ENCODE measurements around the gene CCBE1. TPM values are rescaled to one million over a fixed set of nuclear protein-coding genes. Genes with fewer than 3 reads are reported as not detected.
"Not testable (repeated sequence)": the region's sequence is repeated elsewhere in the genome, so short reads cannot be mapped to it uniquely, and the experiment has no call there.

Gene CCBE1
- total and polyA plus RNA-seq, 4 donors = 0.99 to 2.7 (median 1.9) TPM

GRCh38 chr18:59674186-59674902 lies 22.9 kb downstream of the CCBE1 start:
- H3K4me3 ChIP-seq (ENCODE audit: low read depth, low read length) = no peak overlapping the region
- 94% methylated on average over 2 of the region's 6 CpGs for WGBS (ENCODE audit: insufficient coverage)
- H3K9me3 ChIP-seq (ENCODE audit: control insufficient read depth, insufficient read depth, low read length) = no peaks in the 10 kb centered on the region
- DNase-seq (ENCODE audit: low read depth in 4 of 6, low spot score in 6 of 6) = no peak
- H3K4me1 ChIP-seq (ENCODE audit: control insufficient read depth, insufficient read depth, low read length) = peaks cover 10% of the 10 kb centered on the region
- no peak overlapping the region for H3K27ac ChIP-seq (ENCODE audit: low read depth, low read length)
- H3K36me3 ChIP-seq (ENCODE audit: control insufficient read depth, insufficient read depth, low read length) = no peaks in the 10 kb centered on the region
- no peaks in the 10 kb centered on the region for H3K27me3 ChIP-seq (ENCODE audit: control insufficient read depth, insufficient read depth, low read length)

- WGBS (ENCODE audit: insufficient coverage) = 57% methylated on average over 1 of the region's 1 CpG
- Histone ChIP-seq H3K36me3 (ENCODE audit: control insufficient read depth, insufficient read depth, low read length) (no peaks in the 10 kb centered on the region), H3K9me3 (ENCODE audit: control insufficient read depth, insufficient read depth, low read length) (no peaks in the 10 kb centered on the region), H3K27me3 (ENCODE audit: control insufficient read depth, insufficient read depth, low read length) (no peaks in the 10 kb centered on the region), H3K27ac (ENCODE audit: low read depth, low read length) (no peak overlapping the region), H3K4me1 (ENCODE audit: control insufficient read depth, insufficient read depth, low read length) (peaks cover 10% of the 10 kb centered on the region), H3K4me3 (ENCODE audit: low read depth, low read length) (no peak overlapping the region)
- DNase-seq (ENCODE audit: low read depth in 4 of 6, low spot score in 6 of 6) = peak in 5 of 6 donors; percentile 33 to 86 (median 53)
These were observed 24.9 kb downstream of the CCBE1 start for GRCh38 chr18:59672235-59672711.

GRCh38 chr18:59671551-59671950 lies 25.7 kb downstream of the CCBE1 start:
- no peaks in the 10 kb centered on the region for H3K9me3 ChIP-seq (ENCODE audit: control insufficient read depth, insufficient read depth, low read length)
- WGBS (ENCODE audit: insufficient coverage) = 43% methylated on average over 1 of the region's 1 CpG
- H3K4me1 ChIP-seq (ENCODE audit: control insufficient read depth, insufficient read depth, low read length) = peaks cover 10% of the 10 kb centered on the region
- H3K36me3 ChIP-seq (ENCODE audit: control insufficient read depth, insufficient read depth, low read length) = no peaks in the 10 kb centered on the region
- no peaks in the 10 kb centered on the region for H3K27me3 ChIP-seq (ENCODE audit: control insufficient read depth, insufficient read depth, low read length)
- DNase-seq (ENCODE audit: low read depth in 4 of 6, low spot score in 6 of 6) = peak in 1 of 6 donors; percentile 21
- no peak overlapping the region for H3K27ac ChIP-seq (ENCODE audit: low read depth, low read length)
- H3K4me3 ChIP-seq (ENCODE audit: low read depth, low read length) = no peak overlapping the region

- 92% methylated on average over 5 of the region's 6 CpGs for WGBS (ENCODE audit: insufficient coverage)
- H3K36me3 ChIP-seq (ENCODE audit: control insufficient read depth, insufficient read depth, low read length) = no peaks in the 10 kb centered on the region
- no peak overlapping the region for H3K4me3 ChIP-seq (ENCODE audit: low read depth, low read length)
- no peak overlapping the region for H3K27ac ChIP-seq (ENCODE audit: low read depth, low read length)
- H3K27me3 ChIP-seq (ENCODE audit: control insufficient read depth, insufficient read depth, low read length) = no peaks in the 10 kb centered on the region
- H3K4me1 ChIP-seq (ENCODE audit: control insufficient read depth, insufficient read depth, low read length) = peaks cover 10% of the 10 kb centered on the region
- DNase-seq (ENCODE audit: low read depth in 4 of 6, low spot score in 6 of 6) = no peak
- H3K9me3 ChIP-seq (ENCODE audit: control insufficient read depth, insufficient read depth, low read length) = no peaks in the 10 kb centered on the region
These were observed 27.2 kb downstream of the CCBE1 start for GRCh38 chr18:59669872-59670657.

- no CpG with 5 or more reads among the region's 4 CpGs for WGBS (ENCODE audit: insufficient coverage)
- H3K4me1 ChIP-seq (ENCODE audit: control insufficient read depth, insufficient read depth, low read length) = peaks cover 10% of the 10 kb centered on the region
- no peaks in the 10 kb centered on the region for H3K27me3 ChIP-seq (ENCODE audit: control insufficient read depth, insufficient read depth, low read length)
These were observed 29.7 kb downstream of the CCBE1 start for GRCh38 chr18:59667488-59667887.

GRCh38 chr18:59666007-59666402 lies 31.2 kb downstream of the CCBE1 start:
- H3K4me3 ChIP-seq (ENCODE audit: low read depth, low read length); DNase-seq (ENCODE audit: low read depth in 4 of 6, low spot score in 6 of 6); H3K27ac ChIP-seq (ENCODE audit: low read depth, low read length); H3K9me3 ChIP-seq (ENCODE audit: control insufficient read depth, insufficient read depth, low read length); H3K36me3 ChIP-seq (ENCODE audit: control insufficient read depth, insufficient read depth, low read length); H3K4me1 ChIP-seq (ENCODE audit: control insufficient read depth, insufficient read depth, low read length); H3K27me3 ChIP-seq (ENCODE audit: control insufficient read depth, insufficient read depth, low read length): not testable (repeated sequence)
- WGBS (ENCODE audit: insufficient coverage) = 82% methylated on average over 3 of the region's 9 CpGs

More at GRCh38 chr18:59667488-59667887, 29.7 kb downstream of the CCBE1 start:
- H3K27ac ChIP-seq (ENCODE audit: low read depth, low read length) = no peak overlapping the region
- no peak for DNase-seq (ENCODE audit: low read depth in 4 of 6, low spot score in 6 of 6)
- H3K4me3 ChIP-seq (ENCODE audit: low read depth, low read length) = no peak overlapping the region
- no peaks in the 10 kb centered on the region for H3K36me3 ChIP-seq (ENCODE audit: control insufficient read depth, insufficient read depth, low read length)
- H3K9me3 ChIP-seq (ENCODE audit: control insufficient read depth, insufficient read depth, low read length) = no peaks in the 10 kb centered on the region

- peak in 2 of 6 donors; percentile 21 to 59 for DNase-seq (ENCODE audit: low read depth in 4 of 6, low spot score in 6 of 6)
- H3K27me3 ChIP-seq (ENCODE audit: control insufficient read depth, insufficient read depth, low read length) = no peaks in the 10 kb centered on the region
- no peaks in the 10 kb centered on the region for H3K9me3 ChIP-seq (ENCODE audit: control insufficient read depth, insufficient read depth, low read length)
- H3K4me1 ChIP-seq (ENCODE audit: control insufficient read depth, insufficient read depth, low read length) = no peaks in the 10 kb centered on the region
- no peaks in the 10 kb centered on the region for H3K36me3 ChIP-seq (ENCODE audit: control insufficient read depth, insufficient read depth, low read length)
- H3K27ac ChIP-seq (ENCODE audit: low read depth, low read length) = no peak overlapping the region
- WGBS (ENCODE audit: insufficient coverage) = 79% methylated on average over 7 of the region's 12 CpGs
- H3K4me3 ChIP-seq (ENCODE audit: low read depth, low read length) = no peak overlapping the region
These were observed 31.9 kb downstream of the CCBE1 start for GRCh38 chr18:59665057-59666006.

- H3K4me1 ChIP-seq (ENCODE audit: control insufficient read depth, insufficient read depth, low read length) = no peaks in the 10 kb centered on the region
- 70% methylated on average over 3 of the region's 3 CpGs for WGBS (ENCODE audit: insufficient coverage)
- H3K9me3 ChIP-seq (ENCODE audit: control insufficient read depth, insufficient read depth, low read length) = no peaks in the 10 kb centered on the region
- no peaks in the 10 kb centered on the region for H3K36me3 ChIP-seq (ENCODE audit: control insufficient read depth, insufficient read depth, low read length)
- no peak for DNase-seq (ENCODE audit: low read depth in 4 of 6, low spot score in 6 of 6)
- H3K4me3 ChIP-seq (ENCODE audit: low read depth, low read length) = no peak overlapping the region
- no peak overlapping the region for H3K27ac ChIP-seq (ENCODE audit: low read depth, low read length)
- no peaks in the 10 kb centered on the region for H3K27me3 ChIP-seq (ENCODE audit: control insufficient read depth, insufficient read depth, low read length)
These were observed 32.9 kb downstream of the CCBE1 start for GRCh38 chr18:59664329-59664728.

- 100% methylated on average over 1 of the region's 1 CpG for whole genome bisulfite sequencing (ENCODE audit: insufficient coverage)
- H3K4me3 ChIP-seq (ENCODE audit: low read depth, low read length) = no peak overlapping the region
- no peak for DNase-seq (ENCODE audit: low read depth in 4 of 6, low spot score in 6 of 6)
- H3K4me1 ChIP-seq (ENCODE audit: control insufficient read depth, insufficient read depth, low read length) = no peaks in the 10 kb centered on the region
- no peaks in the 10 kb centered on the region for H3K36me3 ChIP-seq (ENCODE audit: control insufficient read depth, insufficient read depth, low read length)
- H3K27me3 ChIP-seq (ENCODE audit: control insufficient read depth, insufficient read depth, low read length) = no peaks in the 10 kb centered on the region
- no peak overlapping the region for H3K27ac ChIP-seq (ENCODE audit: low read depth, low read length)
- no peaks in the 10 kb centered on the region for H3K9me3 ChIP-seq (ENCODE audit: control insufficient read depth, insufficient read depth, low read length)
These were observed 34.1 kb downstream of the CCBE1 start for GRCh38 chr18:59663096-59663495.
